ENCODE results near the gene CLEC9A. TPM values are rescaled to one million over a fixed set of nuclear protein-coding genes. Genes with fewer than 3 reads are reported as not detected.

Gene CLEC9A
- total and polyA plus RNA-seq, 2 of the 8 experiments (the other 6 are each of a cell fraction or from before 2014, with no cell fraction given), result not detected

- Histone ChIP-seq H4K5ac (ENCODE audit: insufficient read length, low read depth, low read length) (no peak overlapping the region), H3K27ac (ENCODE audit: low read depth, low read length) (no peak overlapping the region), H2AK5ac (ENCODE audit: low read depth, low read length) (no peak overlapping the region), H3K4me2 (ENCODE audit: insufficient read depth in 1 of 2, low read depth in 2 of 2, low read length in 2 of 2) (no peak overlapping the region), H3K23me2 (ENCODE audit: low read depth, low read length) (no peaks in the 10 kb centered on the region), H2BK20ac (ENCODE audit: low read length) (no peak overlapping the region), H3K27me3 (replicated peaks in 1 of 4; ENCODE audit: control insufficient read depth in 3 of 4, extremely low read depth in 1 of 4, insufficient read depth in 3 of 4, low read length in 3 of 4) (no peaks in the 10 kb centered on the region), H3K18ac (ENCODE audit: extremely low read depth, low read length) (no peak overlapping the region), H2BK120ac (replicated peaks; ENCODE audit: low read depth, low read length) (no peak overlapping the region), H3K4ac (replicated peaks; ENCODE audit: insufficient read length, low read depth, low read length) (no peak overlapping the region), H3K4me1 (replicated peaks in 1 of 4; ENCODE audit: control insufficient read depth in 3 of 4, insufficient read depth in 4 of 4, low read length in 3 of 4) (peaks cover 0 to 3% (median 3%) of the 10 kb centered on the region in 4 experiments; a peak in 5 of 7 replicates), H2AFZ (ENCODE audit: low read length) (no peak overlapping the region), H3K9me3 (ENCODE audit: insufficient read depth in 2 of 2, low read depth in 1 of 2, low read length in 1 of 2) (no peaks in the 10 kb centered on the region), H3K23ac (ENCODE audit: insufficient read length) (no peak overlapping the region), H4K20me1 (replicated peaks in 1 of 2; ENCODE audit: control insufficient read depth in 1 of 2, insufficient read depth in 2 of 2, low read length in 2 of 2) (no peaks in the 10 kb centered on the region), H2BK12ac (ENCODE audit: low read depth, low read length) (no peak overlapping the region), H3K36me3 (ENCODE audit: control insufficient read depth in 2 of 4, insufficient read depth in 4 of 4, low read length in 3 of 4) (no peaks in the 10 kb centered on the region), H4K8ac (ENCODE audit: extremely low read depth, insufficient read depth, low read length) (no peak overlapping the region), H4K91ac (replicated peaks; ENCODE audit: insufficient read length, low read length) (no peak overlapping the region), H3K79me1 (ENCODE audit: low read depth, low read length) (no peaks in the 10 kb centered on the region), H3K9ac (replicated peaks in 1 of 4; ENCODE audit: extremely low read depth in 1 of 4, low read depth in 3 of 4, low read length in 3 of 4) (no peak overlapping the region), H3K79me2 (ENCODE audit: control insufficient read depth in 1 of 2, insufficient read depth in 2 of 2, low read length in 2 of 2) (no peaks in the 10 kb centered on the region), H3K56ac (replicated peaks; ENCODE audit: insufficient read length, low read depth, low read length) (no peak overlapping the region), H3K4me3 (ENCODE audit: extremely low read depth in 1 of 4, insufficient read depth in 2 of 4, low read depth in 3 of 4, low read length in 4 of 4) (no peak overlapping the region), H3K14ac (ENCODE audit: insufficient read length) (no peak overlapping the region), H2BK5ac (ENCODE audit: low read depth, low read length) (no peak overlapping the region), H2BK15ac (ENCODE audit: low read length) (no peak overlapping the region)
- WGBS, 2 experiments (ENCODE audit: extremely low coverage in 1 of 2, insufficient coverage in 1 of 2, insufficient read length in 1 of 2, insufficient replicate concordance in 2 of 2, low coverage in 1 of 2, low lambda C conversion rate in 2 of 2, missing lambda C conversion rate in 1 of 2), result 95% methylated on average over 3 of the region's 3 CpGs; no CpG with 5 or more reads in 1 of the 2 experiments
- no peak for FAIRE-seq
- ChIA-PET POLR2A (ENCODE audit: partially characterized antibody) (no interaction called here), CTCF (ENCODE audit: partially characterized antibody) (interaction anchor here (1.0 kb wide), 1 partner anchor 54 kb away, joined by 3 read pairs; no protein-coding TSS in a partner anchor)
- no peak for DNase-seq (ENCODE audit: low read depth in 1 of 2, low spot score in 2 of 2)
- TF ChIP-seq NRF1 (IDR thresholded peaks at IDR 0.05; ENCODE audit: low read depth, low read length) (no peak), KDM4A (IDR thresholded peaks at IDR 0.05; ENCODE audit: low read depth, low read length, severe bottlenecking) (no peak), JUND (IDR thresholded peaks at IDR 0.05; ENCODE audit: low read length) (no peak), TBP (IDR thresholded peaks at IDR 0.05; ENCODE audit: low read depth, low read length) (no peak), SIX5 (IDR thresholded peaks at IDR 0.05; ENCODE audit: low read depth, low read length) (no peak), SP2 (IDR thresholded peaks at IDR 0.05; ENCODE audit: low read length) (no peak), POLR2AphosphoS5 (IDR thresholded peaks at IDR 0.05; ENCODE audit: low read depth, low read length) (no peak), PHF8 (conservative IDR thresholded peaks at IDR 0.05; ENCODE audit: low read depth, low read length) (no peak), YY1 (IDR thresholded peaks at IDR 0.05; ENCODE audit: low read depth, low read length) (no peak), EP300 (IDR thresholded peaks at IDR 0.05; ENCODE audit: borderline replicate concordance in 1 of 2, low read depth in 2 of 2, low read length in 2 of 2) (no peak), ASH2L (IDR thresholded peaks at IDR 0.05; ENCODE audit: low read length) (no peak), KDM5A (IDR thresholded peaks at IDR 0.05; ENCODE audit: low read length) (no peak)
Observed at GRCh38 chr12:10086387-10086786, 55.9 kb downstream of the CLEC9A start.
